BJ (cell line): ENCODE measurements around the gene DDR2. TPM values are rescaled to one million over a fixed set of nuclear protein-coding genes. Genes with fewer than 3 reads are reported as not detected.

Experiments
- CTCF ChIA-PET: fragments of 350-600 bp; formaldehyde crosslinking; extraction: SDS; loops from one replicate; lab custom pipeline; 2021; ENCODE audit warnings: antibody characterized with exemption, inconsistent platforms; lab: Yijun Ruan, JAX
- POLR2A ChIA-PET: fragments of 300-600 bp; sonication (Branson Sonifier 250); formaldehyde crosslinking; extraction: SDS; loops from one replicate; lab custom pipeline; 2021; ENCODE audit warnings: antibody characterized with exemption; lab: Charles Lee
- DNase-seq: peaks from one replicate; pipeline ENCODE4 v3.0.0-alpha.2; 2011; ENCODE audit warnings: low read depth
- H3K27me3 ChIP-seq: 2 replicates; pipeline ENCODE4 v1.6.0; 2011; ENCODE audit warnings: low read length; ENCODE audit not compliant: control insufficient read depth, insufficient read depth
- H3K36me3 ChIP-seq: 2 replicates; pipeline ENCODE4 v1.5.1; 2011; ENCODE audit warnings: low read length; ENCODE audit not compliant: control insufficient read depth, insufficient read depth
- H3K4me3 ChIP-seq: 2 replicates; pipeline ENCODE4 v1.5.1; 2011; ENCODE audit warnings: low read depth, mild to moderate bottlenecking, control low read depth, low read length
- CTCF ChIP-seq: IDR thresholded peaks from 2 replicates; pipeline ENCODE4 v1.5.1; 2011; ENCODE audit warnings: low read depth, mild to moderate bottlenecking, control low read depth, inconsistent platforms, low read length, moderate library complexity; ENCODE audit not compliant: insufficient read depth
- polyA plus RNA-seq: library from polyadenylated mRNA; depleted of rRNA; stranded (reverse); fragments of >200 nt; gene quantifications from 2 replicates; pipeline ENCODE4 v1.2.3, GENCODE V29; 2011

The DDR2 gene
- polyA plus RNA-seq, 1 experiment = 282 TPM

GRCh38 chr1:162696286-162696862, 64.1 kb downstream of the DDR2 start:
- Histone ChIP-seq H3K36me3 (peaks cover 2% of the 10 kb centered on the region; the same call in 1 of the 2 replicates), H3K4me3 (no peak overlapping the region), H3K27me3 (no peaks in the 10 kb centered on the region)
- no peak for TF ChIP-seq CTCF
- POLR2A ChIA-PET = interaction anchor here (1.0 kb wide), 1 partner anchor 64 kb away, joined by 5 read pairs; the partner anchor contains the start of gene DDR2
- peak; percentile 53 for DNase-seq
- CTCF ChIA-PET = interaction anchor here (0.6 to 0.9 kb wide), 2 partner anchors 104 to 375 kb away, joined by 3 to 4 read pairs; no protein-coding TSS in a partner anchor

- Histone ChIP-seq H3K27me3 (no peaks in the 10 kb centered on the region), H3K36me3 (no peaks in the 10 kb centered on the region), H3K4me3 (no peak overlapping the region)
- CTCF ChIA-PET = interaction anchor here (0.8 kb wide), 1 partner anchor 13 kb away, joined by 3 read pairs; no protein-coding TSS in a partner anchor
- DNase-seq = no peak
- POLR2A ChIA-PET = no interaction called here
- no peak for TF ChIP-seq CTCF
These were observed 65.1 kb downstream of the DDR2 start for GRCh38 chr1:162697140-162697895.

GRCh38 chr1:162699366-162699765, 67.1 kb downstream of the DDR2 start:
- no peaks in the 10 kb centered on the region for H3K27me3 ChIP-seq
- POLR2A ChIA-PET = no interaction called here
- TF ChIP-seq CTCF = no peak
- H3K4me3 ChIP-seq = no peak overlapping the region
- H3K36me3 ChIP-seq = no peaks in the 10 kb centered on the region
- DNase-seq = no peak
- CTCF ChIA-PET = interaction anchor here (1.4 to 2.0 kb wide), 2 partner anchors 11 to 86 kb away, joined by 4 to 6 read pairs; no protein-coding TSS in a partner anchor

GRCh38 chr1:162700131-162700530, 67.9 kb downstream of the DDR2 start:
- DNase-seq = no peak
- TF ChIP-seq CTCF = no peak
- ChIA-PET POLR2A (no interaction called here), CTCF (interaction anchor here (1.4 to 2.0 kb wide), 2 partner anchors 11 to 87 kb away, joined by 4 to 6 read pairs; no protein-coding TSS in a partner anchor)
- H3K36me3 ChIP-seq = peaks cover 2% of the 10 kb centered on the region; the same call in 1 of the 2 replicates
- no peaks in the 10 kb centered on the region for H3K27me3 ChIP-seq
- no peak overlapping the region for H3K4me3 ChIP-seq

GRCh38 chr1:162701286-162701685, 69.0 kb downstream of the DDR2 start:
- Histone ChIP-seq H3K27me3 (no peaks in the 10 kb centered on the region), H3K4me3 (no peak overlapping the region), H3K36me3 (peaks cover 8% of the 10 kb centered on the region)
- ChIA-PET CTCF (interaction anchor here (0.6 to 1.1 kb wide), 3 partner anchors 8 to 645 kb away, joined by 3 to 4 read pairs (median 3); no protein-coding TSS in a partner anchor), POLR2A (no interaction called here)
- TF ChIP-seq CTCF = no peak
- DNase-seq = no peak
